H9 (cell line): Measurements from ENCODE around the gene UROS. TPM values are rescaled to one million over a fixed set of nuclear protein-coding genes. Genes with fewer than 3 reads are reported as not detected.

ENCODE experiments used
- DNase-seq: peaks from one replicate; pipeline ENCODE4 v3.0.0-alpha.2; 2017
- H2AFZ ChIP-seq: one replicate; pipeline ENCODE4 v1.6.1; 2013; ENCODE audit warnings: mild to moderate bottlenecking, low read length, control low read depth, moderate library complexity
- H2AK5ac ChIP-seq: 2 replicates; pipeline ENCODE4 v1.6.1; 2013; ENCODE audit warnings: low read length, control low read depth, mixed read lengths; ENCODE audit not compliant: insufficient read length
- H2BK120ac ChIP-seq: one replicate; pipeline ENCODE4 v1.6.1; 2013; ENCODE audit warnings: low read depth, mild to moderate bottlenecking, low read length, control low read depth, inconsistent platforms; ENCODE audit not compliant: poor library complexity, severe bottlenecking
- H2BK12ac ChIP-seq: 2 replicates; pipeline ENCODE4 v1.6.1; 2013; ENCODE audit warnings: low read length, control low read depth, mixed read lengths, low read depth; ENCODE audit not compliant: insufficient read length
- H2BK15ac ChIP-seq: 2 replicates; pipeline ENCODE4 v1.6.1; 2013; ENCODE audit warnings: low read depth, low read length, control low read depth
- H2BK20ac ChIP-seq: one replicate; pipeline ENCODE4 v1.6.1; 2013; ENCODE audit warnings: low read depth, mild to moderate bottlenecking, low read length, control low read depth, inconsistent platforms; ENCODE audit not compliant: poor library complexity, severe bottlenecking
- H2BK5ac ChIP-seq: 2 replicates; pipeline ENCODE4 v1.6.1; 2013; ENCODE audit warnings: low read length, control low read depth, mixed read lengths; ENCODE audit not compliant: insufficient read length
- H3K14ac ChIP-seq: 2 replicates; pipeline ENCODE4 v1.6.1; 2013; ENCODE audit warnings: low read length, control low read depth; ENCODE audit not compliant: insufficient read depth
- H3K18ac ChIP-seq: 2 replicates; pipeline ENCODE4 v1.6.1; 2013; ENCODE audit warnings: low read depth, mild to moderate bottlenecking, mixed read lengths, low read length, control low read depth; ENCODE audit not compliant: insufficient read length
- H3K23ac ChIP-seq: 2 replicates; pipeline ENCODE4 v1.6.1; 2013; ENCODE audit warnings: low read length, control low read depth, mixed read lengths, low read depth; ENCODE audit not compliant: insufficient read length
- H3K23me2 ChIP-seq: 2 replicates; pipeline ENCODE4 v1.6.1; 2013; ENCODE audit warnings: low read depth, mild to moderate bottlenecking, mixed read lengths, low read length, control low read depth; ENCODE audit not compliant: insufficient read length, poor library complexity, severe bottlenecking
- H3K27ac ChIP-seq: 2 replicates; pipeline ENCODE4 v1.5.1; 2013; ENCODE audit warnings: low read length, control low read depth, mixed read lengths, low read depth; ENCODE audit not compliant: insufficient read length
- H3K27me3 ChIP-seq: 2 replicates; pipeline ENCODE4 v1.6.1; 2013; ENCODE audit warnings: low read length, control low read depth, inconsistent platforms; ENCODE audit not compliant: insufficient read depth
- H3K4ac ChIP-seq: 2 replicates; pipeline ENCODE4 v1.6.1; 2013; ENCODE audit warnings: low read depth, mild to moderate bottlenecking, control low read depth, inconsistent platforms, low read length, moderate library complexity
- H3K4me1 ChIP-seq: 2 replicates; pipeline ENCODE4 v1.6.1; 2013; ENCODE audit warnings: low read length, control low read depth, inconsistent platforms; ENCODE audit not compliant: insufficient read depth
- H3K4me2 ChIP-seq: 2 replicates; pipeline ENCODE4 v1.6.1; 2013; ENCODE audit warnings: low read length, control low read depth, mixed read lengths; ENCODE audit not compliant: insufficient read length, insufficient read depth
- H3K56ac ChIP-seq: 2 replicates; pipeline ENCODE4 v1.6.1; 2013; ENCODE audit warnings: low read depth, mild to moderate bottlenecking, mixed read lengths, low read length, control low read depth; ENCODE audit not compliant: insufficient read length
- H3K79me1 ChIP-seq: 2 replicates; pipeline ENCODE4 v1.6.1; 2013; ENCODE audit warnings: low read depth, mild to moderate bottlenecking, moderate library complexity, low read length, control low read depth, inconsistent platforms; ENCODE audit not compliant: insufficient read depth, poor library complexity, severe bottlenecking
- H3K79me2 ChIP-seq: 2 replicates; pipeline ENCODE4 v1.6.1; 2013; ENCODE audit warnings: low read length, control low read depth, inconsistent platforms; ENCODE audit not compliant: insufficient read depth
- H3K9ac ChIP-seq: 2 replicates; pipeline ENCODE4 v1.6.1; 2013; ENCODE audit warnings: low read length, control low read depth, mixed read lengths; ENCODE audit not compliant: insufficient read length; ENCODE audit errors: extremely low read depth
- H3K9me3 ChIP-seq: one replicate; pipeline ENCODE4 v1.6.1; 2013; ENCODE audit warnings: low read depth, low read length, inconsistent platforms; ENCODE audit not compliant: control insufficient read depth
- H3T11ph ChIP-seq: one replicate; pipeline ENCODE4 v1.6.1; 2013; ENCODE audit warnings: mild to moderate bottlenecking, low read length, control low read depth, inconsistent platforms
- H4K20me1 ChIP-seq: one replicate; pipeline ENCODE4 v1.6.1; 2013; ENCODE audit not compliant: control insufficient read depth, insufficient read length, insufficient read depth
- H4K5ac ChIP-seq: 2 replicates; pipeline ENCODE4 v1.6.1; 2013; ENCODE audit warnings: low read depth, mild to moderate bottlenecking, mixed read lengths, low read length, control low read depth; ENCODE audit not compliant: insufficient read length
- H4K8ac ChIP-seq: replicated peaks from 2 replicates; pipeline ENCODE4 v1.6.1; 2013; ENCODE audit warnings: low read length, control low read depth, mixed read lengths, low read depth; ENCODE audit not compliant: insufficient read length
- H4K91ac ChIP-seq: 2 replicates; pipeline ENCODE4 v1.6.1; 2013; ENCODE audit warnings: low read depth, mild to moderate bottlenecking, moderate library complexity, mixed read lengths, low read length, control low read depth; ENCODE audit not compliant: insufficient read length
- H3K27ac Mint-ChIP-seq, 3 experiments: 2 replicates in 2 of 3; 3 replicates in 1 of 3; pipeline ENCODE4 v1.8.0; 2020 to 2021; ENCODE audit warnings: mixed read lengths in 3 of 3, mild to moderate bottlenecking in 1 of 3, moderate library complexity in 1 of 3
- H3K27me3 Mint-ChIP-seq: 2 replicates; pipeline ENCODE4 v1.8.0; 2021; ENCODE audit warnings: low read depth, mild to moderate bottlenecking, moderate library complexity, mixed read lengths
- H3K36me3 Mint-ChIP-seq, 3 experiments: 2 replicates in 2 of 3; 3 replicates in 1 of 3; pipeline ENCODE4 v1.8.0; 2020 to 2021; ENCODE audit warnings: low read depth in 3 of 3, mixed read lengths in 3 of 3; ENCODE audit not compliant: insufficient read depth in 1 of 3
- H3K4me1 Mint-ChIP-seq, 2 experiments: 2 replicates each; pipeline ENCODE4 v1.8.0; 2020; ENCODE audit warnings: mixed read lengths in 2 of 2
- H3K4me3 Mint-ChIP-seq, 2 experiments: 2 replicates in 1 of 2; 3 replicates in 1 of 2; pipeline ENCODE4 v1.8.0; 2020 to 2021; ENCODE audit warnings: mild to moderate bottlenecking in 2 of 2, mixed read lengths in 2 of 2, moderate library complexity in 1 of 2
- H3K9me3 Mint-ChIP-seq, 2 experiments: 2 replicates in 1 of 2; 3 replicates in 1 of 2; pipeline ENCODE4 v1.8.0; 2020; ENCODE audit warnings: mild to moderate bottlenecking in 2 of 2, mixed read lengths in 2 of 2, moderate library complexity in 1 of 2
- CTCF ChIP-seq: fragments of 200-600 bp; sonication (generic); conservative IDR thresholded peaks from 3 replicates; pipeline ENCODE4 v1.8.0; 2021; ENCODE audit warnings: antibody characterized with exemption, mild to moderate bottlenecking
- WGBS: extraction: QIAGEN DNeasy Blood & Tissue Kit; methylation state at CpG from one replicate; pipeline ENCODE4 v1.1.7; 2013; ENCODE audit warnings: missing lambda C conversion rate, low lambda C conversion rate, mixed read lengths; ENCODE audit not compliant: insufficient read length; ENCODE audit errors: extremely low coverage; 5-methylcytosine and 5-hydroxymethylcytosine counted together
- total RNA-seq: library from RNA; stranded (reverse); gene quantifications from 2 replicates; pipeline ENCODE4 v1.2.1, GENCODE V29; 2021

The UROS gene
- total RNA-seq, 1 experiment from 2014 or later, result 42.3 TPM

- no peak overlapping the region for H3K4me2 ChIP-seq
- H3K23ac ChIP-seq, result no peak overlapping the region
- no peak overlapping the region for H4K91ac ChIP-seq
- no peak overlapping the region for H3K14ac ChIP-seq
- H2BK5ac ChIP-seq, result no peak overlapping the region
- no peaks in the 10 kb centered on the region; the same call in 1 of the 2 replicates for H3K4me1 ChIP-seq
- H2BK15ac ChIP-seq, result no peak overlapping the region
- H3K9me3 ChIP-seq, result no peaks in the 10 kb centered on the region
- Mint-ChIP-seq H3K4me1 (peaks cover 14 to 23% of the 10 kb centered on the region in 2 experiments), H3K4me3 (no peak overlapping the region), H3K27me3 (no peaks in the 10 kb centered on the region), H3K9me3 (no peaks in the 10 kb centered on the region), H3K27ac (peak overlapping the region in 1 of 3 experiments; percentile 77; a peak in 3 of 7 replicates), H3K36me3 (peaks cover 35 to 66% (median 44%) of the 10 kb centered on the region in 3 experiments; a peak in 6 of 7 replicates)
- H2AFZ ChIP-seq, result no peak overlapping the region
- TF ChIP-seq CTCF, result no peak
- H3K18ac ChIP-seq, result no peak overlapping the region
- H4K5ac ChIP-seq, result no peak overlapping the region
- no peaks in the 10 kb centered on the region for H3K79me2 ChIP-seq
- DNase-seq, result no peak
- H4K8ac ChIP-seq, result no peak overlapping the region
- no peaks in the 10 kb centered on the region for H3K27me3 ChIP-seq
- H3T11ph ChIP-seq, result no peak overlapping the region
- no peaks in the 10 kb centered on the region for H3K23me2 ChIP-seq
- WGBS, result no CpG with 5 or more reads among the region's 24 CpGs
- H2BK20ac ChIP-seq, result no peak overlapping the region
- H3K9ac ChIP-seq, result no peak overlapping the region
- H2BK120ac ChIP-seq, result no peak overlapping the region
- H2BK12ac ChIP-seq, result no peak overlapping the region
- no peak overlapping the region for H3K27ac ChIP-seq
- no peaks in the 10 kb centered on the region for H4K20me1 ChIP-seq
- no peak overlapping the region for H2AK5ac ChIP-seq
- H3K56ac ChIP-seq, result no peak overlapping the region
- no peak overlapping the region for H3K4ac ChIP-seq
- no peaks in the 10 kb centered on the region for H3K79me1 ChIP-seq
Measured at GRCh38 chr10:125762692-125763648, 60.1 kb downstream of the UROS start.
